HG03025 (cell line): ENCODE data around the gene VRK3.

Experiments
- ATAC-seq: cut with Tn5 transposase; IDR thresholded peaks from one replicate; pipeline ENCODE4 v1.9.1; 2021; ENCODE audit warnings: mild to moderate bottlenecking, moderate library complexity; ENCODE audit not compliant: unreplicated experiment, low FRiP score

The VRK3 gene

GRCh38 chr19:50036908-50037307 is 11.7 kb upstream of the VRK3 start:
- ATAC-seq, result no peak

- no peak for ATAC-seq
Observed at GRCh38 chr19:50030937-50031336, 5.8 kb upstream of the VRK3 start.

- ATAC-seq, result no peak
Observed at GRCh38 chr19:50030225-50030624, 5.1 kb upstream of the VRK3 start.

- no peak for ATAC-seq
Observed at GRCh38 chr19:50026550-50026906, 1.4 kb upstream of the VRK3 start.

GRCh38 chr19:50025794-50026549 is 800 bp upstream of the VRK3 start, which contains the start of gene ZNF473:
TSS of gene ZNF473 (plus strand) at chr19:50026005. CDS start at chr19:50031083, 5,078 bp downstream.
- ATAC-seq, result peak; percentile 60

- peak; percentile 0 for ATAC-seq
Observed at GRCh38 chr19:50024719-50025021, 502 bp downstream of the VRK3 start.

GRCh38 chr19:50022823-50023222 is 2.3 kb downstream of the VRK3 start:
- ATAC-seq, result no peak

GRCh38 chr19:50020481-50020880 is 4.7 kb downstream of the VRK3 start:
- ATAC-seq, result no peak

GRCh38 chr19:50016225-50016807 is 8.9 kb downstream of the VRK3 start:
- ATAC-seq, result no peak

GRCh38 chr19:50008532-50008931 is 16.6 kb downstream of the VRK3 start:
- ATAC-seq, result no peak

GRCh38 chr19:50007947-50008346 is 17.2 kb downstream of the VRK3 start:
- ATAC-seq, result no peak

- ATAC-seq, result no peak
Observed at GRCh38 chr19:50007170-50007569, 18.0 kb downstream of the VRK3 start.

GRCh38 chr19:50005428-50005827 is 19.7 kb downstream of the VRK3 start:
- ATAC-seq, result no peak

GRCh38 chr19:50003810-50004419 is 21.3 kb downstream of the VRK3 start:
- no peak for ATAC-seq

- no peak for ATAC-seq
Observed at GRCh38 chr19:50003254-50003788, 21.9 kb downstream of the VRK3 start.

GRCh38 chr19:50002386-50002960 is 22.7 kb downstream of the VRK3 start:
- no peak for ATAC-seq

GRCh38 chr19:50001775-50002174 is 23.4 kb downstream of the VRK3 start:
- ATAC-seq, result no peak

GRCh38 chr19:50000841-50001557 is 24.2 kb downstream of the VRK3 start:
- no peak for ATAC-seq

GRCh38 chr19:50000038-50000840 is 24.9 kb downstream of the VRK3 start:
- ATAC-seq, result no peak
